NT2/D1 (cell line): ENCODE data around the gene ADGRD1.

Source experiments
- SUZ12 ChIP-seq: IDR thresholded peaks from 2 replicates; pipeline ENCODE4 v1.6.1; 2011; ENCODE audit not compliant: insufficient read length, insufficient read depth; ENCODE audit errors: extremely low read depth
- ZNF274 ChIP-seq: IDR thresholded peaks from 2 replicates; pipeline ENCODE4 v1.6.1; 2011; ENCODE audit warnings: mild to moderate bottlenecking, low read depth, low read length

- TF ChIP-seq SUZ12 (no peak), ZNF274 (no peak)
These were observed 178.1 kb downstream of the ADGRD1 start for GRCh38 chr12:131131808-131132117.
